ENCODE results near the gene USP49.
A peak's percentile ranks its signal among the peaks of the same experiment; 100 is the strongest.

The USP49 gene

DNA sequence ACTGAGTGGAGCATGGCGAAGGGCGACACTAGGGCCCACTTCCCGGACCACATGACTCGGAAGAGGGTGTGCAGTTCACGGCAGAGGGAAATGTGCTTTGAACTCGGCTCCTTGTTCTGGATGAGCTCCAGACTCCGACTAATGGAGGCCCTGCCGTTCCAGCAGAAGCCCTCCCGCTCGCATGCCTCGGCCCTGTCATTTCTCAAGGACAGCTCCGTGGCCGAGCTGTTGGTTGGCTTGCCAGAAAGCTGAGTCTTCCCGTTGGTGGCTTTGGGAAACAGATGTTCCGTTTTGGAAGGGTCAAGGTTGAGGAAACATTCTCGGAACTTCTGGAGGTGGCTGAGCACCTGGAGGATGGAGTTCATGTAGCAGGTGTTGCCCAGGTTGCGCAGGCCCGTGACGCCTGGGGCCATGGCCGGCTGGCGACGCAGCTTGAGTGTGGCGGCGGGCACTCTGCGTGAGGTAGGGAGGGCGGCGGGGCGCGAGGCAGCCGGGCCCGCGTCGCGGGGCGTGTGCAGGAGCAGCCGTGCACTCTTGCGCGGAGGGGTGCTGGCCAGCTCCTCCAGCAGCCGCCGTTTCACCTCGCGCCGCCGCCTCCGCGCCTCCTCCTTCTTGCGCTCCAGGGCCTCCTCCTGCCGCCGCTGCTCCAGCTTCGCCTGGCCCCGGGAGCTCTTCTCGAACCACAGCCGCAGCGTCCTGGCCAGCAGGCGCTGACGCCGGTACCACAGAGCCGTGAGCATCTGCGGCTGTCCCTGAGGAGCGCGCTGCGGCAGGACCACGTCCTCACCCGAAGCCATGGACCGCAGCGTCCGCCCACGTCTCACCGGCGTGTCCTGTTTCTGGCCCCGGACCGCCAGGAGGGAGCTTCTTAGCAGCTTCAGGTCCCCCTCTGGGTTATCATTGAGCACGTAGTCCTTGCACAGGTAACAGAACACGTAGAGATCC, 89.1 kb downstream of the USP49 start:
- DNase-seq = no peak

DNA sequence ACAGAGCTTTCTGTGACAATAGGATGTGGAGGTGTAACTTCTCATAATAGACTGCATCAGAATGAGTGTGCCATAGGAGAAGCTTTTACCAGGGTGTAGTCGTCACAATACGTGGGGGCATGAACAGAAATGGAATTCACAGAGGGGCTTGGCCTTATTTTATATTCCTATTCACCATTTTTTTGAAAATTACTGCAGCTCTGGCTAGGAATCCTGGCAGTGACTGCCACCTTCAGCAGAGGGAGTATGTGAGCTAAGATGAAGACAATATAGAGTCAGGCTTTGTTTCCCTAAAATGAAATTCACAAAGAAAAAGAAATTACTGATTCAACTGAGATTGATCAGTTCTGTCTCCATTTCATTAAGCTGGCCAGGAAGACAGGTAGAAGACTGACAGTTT, 93.8 kb downstream of the USP49 start:
- DNase-seq = no peak

DNA sequence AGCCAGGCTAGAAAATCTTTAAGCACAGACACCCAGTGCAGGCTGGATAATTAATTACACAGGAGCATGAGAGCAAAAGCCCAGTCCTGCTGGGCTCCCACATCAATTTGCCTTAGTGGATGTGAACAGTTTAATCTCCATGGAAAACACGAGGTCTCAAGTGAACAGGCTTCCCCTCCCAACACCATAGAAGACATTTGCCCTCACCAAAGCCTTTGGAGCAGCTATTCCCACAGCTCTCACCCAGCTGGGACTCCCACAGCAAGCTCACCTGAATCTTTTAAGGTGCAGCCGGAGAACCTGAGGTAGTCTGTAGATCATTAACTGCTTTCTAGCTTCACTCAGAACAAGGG, 95.6 kb downstream of the USP49 start:
- DNase-seq = no peak

DNA sequence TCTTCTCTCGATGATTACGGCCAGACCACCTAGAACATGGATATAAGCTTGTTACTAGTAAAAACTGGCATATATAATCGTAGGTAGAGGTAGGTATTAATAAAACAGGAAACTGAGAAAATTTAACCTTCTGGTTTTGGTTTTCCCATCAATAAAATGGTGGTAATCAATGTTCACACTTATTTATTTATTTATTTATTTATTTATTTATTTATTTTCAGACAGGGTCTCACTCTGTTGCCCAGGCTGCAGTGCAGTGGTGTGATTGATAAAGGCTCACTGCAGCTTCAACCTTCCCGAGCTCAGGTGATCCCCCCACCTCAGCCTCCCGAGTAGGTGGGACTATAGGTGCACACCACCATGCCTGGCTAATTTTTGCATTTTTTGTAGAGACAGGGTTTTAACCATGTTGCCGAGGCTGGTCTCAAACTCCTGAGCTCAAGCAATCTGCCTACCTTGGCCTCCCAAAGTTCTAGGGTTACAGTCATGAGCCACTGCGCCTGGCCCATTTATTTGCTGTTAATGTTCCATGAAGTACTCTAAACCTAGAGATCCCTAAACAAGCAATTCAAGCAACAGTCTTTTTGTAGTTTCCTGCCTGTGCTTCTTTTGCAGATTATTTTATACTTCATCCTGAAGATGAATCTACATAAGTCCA, 96.1 kb downstream of the USP49 start:
- no peak for DNase-seq

DNA sequence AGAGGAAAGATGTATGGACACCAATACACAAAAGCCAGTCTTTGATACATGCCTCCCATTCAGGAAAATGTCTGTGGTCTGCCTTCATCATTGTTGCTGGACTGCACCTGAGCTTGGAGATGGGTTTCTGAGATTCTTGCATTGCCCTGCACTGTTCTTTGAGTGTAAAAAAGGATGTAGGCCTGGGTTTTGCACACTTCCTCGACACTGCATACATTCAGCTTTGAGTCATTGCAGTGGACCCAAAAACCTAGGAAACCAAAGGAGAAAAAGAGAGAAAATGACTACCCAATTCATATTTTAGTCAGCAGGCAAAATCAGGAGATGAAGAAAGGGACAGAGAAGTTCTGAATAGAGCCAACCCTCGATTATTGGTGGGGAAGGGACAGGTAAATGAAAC, 98.7 kb downstream of the USP49 start:
- no peak for DNase-seq

DNA sequence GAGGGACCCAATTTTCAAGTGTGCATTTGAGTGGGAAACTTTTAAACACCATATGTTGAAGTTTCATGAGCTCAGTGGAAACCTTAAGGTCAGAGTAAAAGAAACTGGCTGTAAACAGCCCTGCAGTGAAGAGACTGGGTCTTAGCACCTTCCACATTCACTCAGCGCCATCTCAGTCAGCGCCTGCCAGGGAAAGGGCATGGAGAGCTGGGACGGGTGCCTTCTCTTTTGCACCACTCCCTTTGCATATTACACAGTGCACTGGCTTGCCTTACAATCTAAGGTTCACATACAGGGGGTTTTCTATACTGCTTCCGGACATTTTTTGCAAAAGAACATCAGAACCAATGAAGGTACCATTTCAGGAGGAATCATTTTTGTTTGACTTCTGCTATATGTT, 103.2 kb downstream of the USP49 start:
- DNase-seq = no peak

DNA sequence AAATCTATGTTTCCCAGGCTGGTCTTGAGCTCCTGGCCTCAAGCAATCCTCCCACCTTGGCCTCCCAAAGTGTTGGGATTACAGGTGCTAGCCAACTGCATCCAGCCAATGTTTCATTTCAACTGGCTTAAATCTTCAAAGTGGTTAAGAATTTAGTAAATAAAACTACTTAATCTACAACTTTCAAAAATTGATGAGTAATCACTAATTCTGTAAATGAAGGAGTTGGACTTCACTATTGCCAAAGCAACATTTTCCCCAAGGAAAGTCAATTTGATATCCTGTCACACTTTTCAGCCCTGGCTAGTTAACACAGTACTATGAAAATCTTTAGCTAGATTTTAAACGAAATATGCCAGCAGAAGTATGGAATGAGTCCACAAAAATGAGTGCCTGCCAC, 103.9 kb downstream of the USP49 start:
- no peak for DNase-seq

DNA sequence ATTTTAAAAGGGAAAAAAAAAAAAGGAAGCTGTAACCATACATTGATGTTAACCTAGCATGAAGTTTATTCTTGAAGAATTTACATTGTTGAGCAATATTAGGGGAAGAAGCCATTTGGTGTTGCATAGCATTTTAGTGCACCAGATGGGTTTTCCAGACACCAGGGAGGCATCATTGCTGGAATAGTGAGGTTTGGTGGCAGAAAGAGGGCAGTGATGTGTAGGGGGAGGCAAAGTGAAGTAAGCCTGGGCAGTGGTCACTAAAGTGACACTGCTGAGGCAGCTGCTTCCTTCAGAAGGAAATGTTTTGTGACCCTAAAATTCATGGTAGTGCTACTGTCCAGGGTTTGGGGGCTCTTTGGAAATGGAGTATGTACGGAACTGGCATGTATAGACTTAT, 105.1 kb downstream of the USP49 start:
- no peak for DNase-seq

DNA sequence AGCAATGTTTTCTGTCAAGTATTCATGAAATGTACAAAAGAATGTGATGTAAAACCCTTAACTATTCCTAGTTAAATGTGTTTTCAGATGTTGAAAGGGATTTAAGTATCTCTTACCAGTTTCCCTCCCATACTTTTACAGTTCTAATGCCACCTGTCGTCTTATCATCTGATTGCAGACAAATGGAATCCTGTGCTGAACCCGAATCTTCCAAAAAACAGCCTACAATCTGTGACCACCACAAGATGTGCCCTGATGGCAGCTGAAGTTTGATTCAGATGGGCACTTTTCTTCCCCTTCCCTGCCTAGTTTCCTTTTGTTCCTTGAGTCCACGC, 105.8 kb downstream of the USP49 start:
- no peak for DNase-seq

DNA sequence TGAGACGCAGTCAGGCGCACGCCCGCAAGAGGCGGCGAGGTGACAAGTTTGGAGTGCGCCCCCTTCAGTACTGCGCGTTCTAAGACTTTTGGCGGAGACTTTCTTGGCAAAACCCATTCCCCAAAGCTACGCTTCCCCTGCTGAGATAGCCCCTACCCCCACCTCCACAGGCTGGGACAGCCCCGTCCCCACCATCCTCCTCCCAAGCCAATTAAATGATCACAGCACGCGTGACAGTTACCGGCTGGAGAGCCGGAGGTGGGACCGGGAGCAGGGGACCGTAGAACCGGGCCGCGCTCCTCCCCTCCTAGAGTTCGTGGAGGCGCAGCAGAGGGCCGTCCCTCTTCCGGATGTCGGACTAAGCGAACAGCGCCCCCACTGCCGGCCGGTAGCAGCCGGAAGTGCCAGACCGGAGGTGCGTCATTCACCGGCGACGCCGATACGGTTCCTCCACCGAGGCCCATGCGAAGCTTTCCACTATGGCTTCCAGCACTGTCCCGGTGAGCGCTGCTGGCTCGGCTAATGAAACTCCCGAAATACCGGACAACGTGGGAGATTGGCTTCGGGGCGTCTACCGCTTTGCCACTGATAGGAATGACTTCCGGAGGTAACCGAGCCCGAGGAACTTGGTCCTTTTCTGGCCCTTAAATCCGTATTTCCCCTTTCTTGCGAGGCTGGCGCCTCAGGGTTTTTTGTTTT, 107.8 kb downstream of the USP49 start, which contains the start of gene TOMM6:
Gene TOMM6, plus strand, starts transcription at position 476 of the 699 bp plus-strand sequence. Its CDS starts 4 bp downstream, at position 480.
- DNase-seq = peak; percentile 92

DNA sequence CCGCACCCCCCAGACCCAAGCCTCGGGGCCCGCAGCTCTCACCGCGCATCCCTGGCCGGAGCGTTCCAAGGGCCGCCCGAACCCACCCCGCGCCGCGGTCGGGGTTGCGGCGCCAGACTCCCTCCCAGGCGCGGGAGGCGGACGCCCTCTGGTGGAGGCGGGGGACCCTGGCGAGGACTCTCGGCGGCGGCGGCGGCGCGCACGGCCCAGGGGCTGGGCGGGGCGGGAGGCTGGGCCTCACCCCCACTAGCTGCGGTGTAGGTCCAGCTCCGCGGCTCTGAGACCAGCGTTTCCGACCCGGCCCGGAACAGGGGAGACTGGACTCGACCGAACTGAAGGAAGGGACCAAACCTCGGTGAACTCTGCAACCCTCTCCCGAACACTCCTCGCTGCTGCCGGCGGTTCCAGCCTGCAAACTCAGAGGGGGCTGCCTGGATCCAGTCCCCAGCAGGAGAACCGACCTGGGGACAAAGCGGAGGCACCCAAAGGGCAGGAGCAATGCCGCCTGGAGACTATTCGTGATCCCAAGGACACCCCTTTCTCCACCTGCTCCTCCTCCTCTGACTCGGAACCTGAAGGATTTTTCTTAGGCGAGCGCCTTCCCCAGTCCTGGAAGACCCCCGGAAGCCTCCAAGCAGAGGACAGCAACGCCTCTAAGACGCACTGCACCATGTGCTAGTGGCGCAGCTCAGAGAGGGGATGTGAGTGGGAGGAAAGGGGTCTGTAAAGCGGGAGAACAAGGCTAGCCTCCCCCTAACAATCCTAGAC, 108.5 kb downstream of the USP49 start:
- peak; percentile 83 for DNase-seq

DNA sequence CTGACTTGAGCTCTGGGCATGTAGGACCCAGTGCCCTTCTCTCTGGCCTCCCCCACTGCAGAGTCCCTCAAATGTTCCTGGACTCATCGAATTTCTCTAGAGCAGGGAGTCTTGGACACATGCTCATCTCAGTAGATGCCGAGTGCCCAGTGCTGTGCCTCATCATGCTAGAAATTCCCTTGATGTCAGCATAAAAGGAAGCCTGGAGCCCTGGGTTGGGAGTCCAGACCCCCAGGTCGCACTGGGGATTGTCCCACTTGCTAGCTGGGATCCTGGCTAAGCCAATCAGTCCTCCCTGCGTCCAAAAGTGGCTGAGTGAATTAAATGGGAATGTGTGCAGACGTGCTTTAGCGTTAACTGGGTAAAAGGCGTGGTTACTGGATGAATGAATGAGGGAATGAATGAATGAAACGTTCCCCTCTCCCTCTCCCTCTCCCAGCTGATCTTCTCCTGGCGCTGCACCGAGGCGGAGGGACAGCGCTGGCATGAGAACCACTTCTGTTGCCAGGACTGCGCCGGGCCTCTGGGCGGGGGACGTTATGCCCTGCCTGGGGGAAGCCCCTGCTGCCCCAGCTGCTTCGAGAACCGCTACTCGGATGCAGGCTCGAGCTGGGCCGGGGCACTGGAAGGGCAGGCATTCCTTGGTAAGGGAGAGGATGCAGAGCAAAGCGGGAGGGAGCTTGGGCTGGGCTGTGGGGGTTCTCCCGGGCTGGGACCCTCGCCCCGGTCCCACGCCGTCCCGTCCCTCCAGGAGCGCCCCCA, 109.3 kb downstream of the USP49 start:
- no peak for DNase-seq

DNA sequence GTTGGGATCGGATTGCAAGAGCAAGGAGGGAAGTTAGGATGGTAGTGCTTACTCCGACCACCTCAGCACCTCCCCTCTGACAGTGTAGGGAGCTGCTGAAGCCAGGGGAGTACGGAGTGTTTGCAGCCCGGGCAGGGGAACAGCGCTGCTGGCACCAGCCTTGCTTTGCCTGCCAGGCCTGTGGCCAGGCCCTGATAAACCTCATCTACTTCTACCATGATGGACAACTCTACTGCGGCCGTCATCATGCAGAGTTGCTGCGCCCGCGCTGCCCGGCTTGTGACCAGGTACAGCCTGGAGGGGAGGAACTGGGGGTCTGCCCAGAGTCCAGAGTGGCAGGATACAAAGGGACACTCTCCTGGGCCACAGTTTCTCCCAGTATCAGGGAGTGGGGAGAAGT, 109.9 kb downstream of the USP49 start:
- DNase-seq = no peak

DNA sequence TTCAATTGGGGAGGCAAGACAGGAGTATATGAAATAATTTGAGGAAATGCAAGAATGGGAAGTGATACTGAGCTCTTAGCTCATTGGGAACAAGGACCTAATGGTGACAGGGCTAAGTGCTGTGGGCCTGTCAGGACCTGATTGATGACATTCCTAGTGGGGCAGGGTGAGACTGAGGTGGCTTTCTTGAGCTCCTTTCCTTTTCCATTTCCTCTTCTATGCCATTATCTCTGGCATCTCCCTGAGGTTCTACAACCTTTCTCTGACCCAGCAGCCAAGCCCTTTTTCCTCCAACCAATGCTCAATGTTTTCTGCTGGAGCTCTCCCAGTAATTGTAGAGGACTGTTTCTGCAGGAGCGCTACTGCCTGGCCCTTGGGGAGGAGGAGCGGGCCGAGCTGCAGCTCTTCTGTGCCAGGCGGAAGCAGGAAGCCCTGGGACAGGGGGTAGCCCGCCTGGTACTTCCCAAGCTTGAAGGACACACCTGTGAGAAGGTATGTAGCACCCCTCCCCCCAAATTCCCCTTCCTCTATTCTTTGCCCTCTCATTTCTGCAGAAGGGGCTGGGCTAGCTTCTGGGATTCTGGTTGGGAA, 110.5 kb downstream of the USP49 start:
- DNase-seq = no peak

DNA sequence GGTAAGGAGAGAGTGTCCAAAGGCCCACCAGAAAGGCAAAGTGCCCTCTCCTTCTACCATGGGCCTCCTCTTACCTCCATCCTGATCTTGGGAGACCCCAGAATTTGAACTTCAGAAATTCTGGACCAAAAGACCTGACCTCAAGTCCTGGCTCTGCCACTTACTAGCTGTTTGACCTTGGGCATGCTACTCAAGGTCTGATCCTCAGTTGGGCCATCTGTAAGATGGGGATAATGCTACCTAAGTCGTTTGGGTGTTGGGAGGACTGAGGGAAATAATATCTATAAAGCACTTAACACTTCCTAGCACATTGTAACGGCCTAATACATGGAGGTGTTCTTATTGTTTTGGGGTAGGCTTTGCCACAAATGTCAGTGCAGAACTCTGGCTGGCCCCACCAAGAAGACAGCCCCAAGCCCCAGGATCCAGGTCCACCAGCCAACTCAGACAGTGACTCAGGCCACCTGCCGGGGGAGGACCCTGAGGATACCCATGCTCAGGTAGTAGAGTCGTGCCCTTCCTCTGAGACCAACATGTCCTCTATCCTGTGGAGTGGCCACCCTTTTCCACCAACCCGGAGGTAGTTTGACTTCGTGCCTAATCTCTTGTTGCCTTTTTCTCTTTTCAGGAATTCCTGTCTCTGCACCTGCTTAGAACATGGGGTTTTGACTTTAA, 111.9 kb downstream of the USP49 start:
- DNase-seq = no peak

DNA sequence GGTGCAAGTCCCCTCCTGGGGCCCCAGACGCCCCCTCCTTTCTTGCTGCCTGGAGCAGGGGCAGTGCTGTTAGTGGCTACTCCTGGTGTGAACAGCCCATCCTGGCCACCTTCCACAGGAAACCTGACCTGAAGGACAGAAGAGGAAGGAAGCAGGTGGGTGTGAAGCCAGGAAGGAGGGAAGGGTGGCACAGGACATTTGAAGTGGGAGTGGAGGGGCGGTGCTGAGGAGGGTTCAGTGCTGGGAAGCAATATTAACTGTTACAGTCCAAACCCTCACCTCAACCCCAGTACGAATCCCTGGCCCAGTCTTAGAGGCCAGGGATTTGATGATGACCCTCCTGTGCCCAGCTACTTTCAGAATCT, 113.8 kb downstream of the USP49 start:
- DNase-seq = no peak

DNA sequence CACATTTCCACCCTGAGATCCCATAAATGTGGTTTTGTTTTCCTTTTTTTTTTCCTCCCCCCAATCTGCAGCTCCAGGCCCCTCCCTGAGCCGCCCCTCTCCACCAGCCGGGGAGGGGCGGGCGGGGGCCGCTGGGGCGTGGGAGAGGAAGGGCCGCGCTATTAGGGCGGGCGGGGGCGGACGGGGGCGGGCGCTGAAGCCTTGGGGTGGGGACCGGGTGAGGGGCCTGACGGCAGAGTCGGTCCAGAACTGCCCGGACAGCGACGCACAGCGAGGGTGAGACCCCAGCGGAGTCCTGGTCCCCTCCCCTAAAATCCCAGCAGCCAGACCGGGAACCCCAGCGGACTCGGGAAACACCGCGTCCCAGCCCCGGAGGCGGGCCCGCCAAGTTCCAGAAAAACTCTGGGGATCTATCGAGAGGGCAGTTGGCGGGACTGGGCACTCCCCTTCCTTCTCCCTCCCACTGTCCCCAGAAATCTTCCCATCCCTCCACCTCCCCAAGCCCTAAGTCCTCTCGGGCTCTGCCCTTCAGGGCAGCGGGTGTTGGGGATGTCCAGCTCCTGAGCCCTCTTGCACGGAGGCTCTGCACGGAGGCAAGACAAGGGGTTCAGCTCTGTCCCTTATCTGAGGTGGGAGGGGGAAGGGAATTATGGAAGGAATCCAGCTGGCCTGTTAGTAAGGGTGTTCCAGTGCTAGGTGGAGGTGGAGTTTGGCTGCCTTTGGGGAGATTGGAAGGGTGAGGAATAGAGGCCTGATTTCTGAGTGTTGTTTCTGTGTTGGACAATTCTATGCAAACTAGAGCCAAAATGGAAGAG, 114.4 kb downstream of the USP49 start, which contains the start of gene PRICKLE4:
Gene PRICKLE4, plus strand, starts transcription at position 232 of the 815 bp plus-strand sequence. CDS start 2,692 bp downstream, outside the sequence.
- DNase-seq = no peak

DNA sequence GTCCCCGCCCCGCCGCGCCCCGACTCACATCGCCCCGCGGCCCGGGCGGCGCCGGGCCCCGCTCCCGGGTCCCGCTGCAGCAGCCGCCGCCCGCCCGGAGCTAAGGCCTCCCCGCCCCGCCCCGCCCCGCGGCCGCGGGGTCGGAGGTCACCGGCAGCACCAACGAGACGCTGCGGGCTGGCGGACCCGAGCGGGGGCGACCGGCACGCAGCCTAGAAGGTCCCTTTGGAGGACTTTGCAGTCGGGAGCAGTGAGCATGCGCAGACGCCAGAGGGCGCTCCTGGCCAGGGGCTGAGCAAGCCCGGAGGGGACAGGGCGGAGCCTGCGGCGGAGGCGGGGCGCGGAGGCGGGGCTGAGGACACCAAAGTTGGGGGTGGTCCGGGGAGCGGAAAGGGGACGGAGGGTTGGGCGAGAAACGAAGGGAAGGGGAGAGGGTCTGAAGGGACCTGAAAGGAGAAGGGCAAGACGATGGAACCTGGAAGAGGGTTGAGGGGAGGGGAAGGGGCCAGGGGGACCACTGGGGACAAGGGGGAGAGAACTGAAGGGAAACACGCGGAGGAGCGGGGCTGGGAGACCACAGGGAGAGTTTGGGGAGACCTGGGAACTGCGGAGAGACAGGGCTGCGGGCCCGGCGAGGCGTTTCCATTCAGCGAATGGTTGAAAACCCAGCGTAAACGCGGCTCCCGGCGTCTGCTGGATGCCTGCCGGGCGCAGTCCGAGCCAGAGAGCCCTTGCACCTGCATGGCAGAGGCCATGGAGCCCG, 115.2 kb downstream of the USP49 start, which contains the start of gene FRS3:
Gene FRS3, minus strand, starts transcription at position 113 of the 763 bp plus-strand sequence. CDS start 2,913 bp downstream, outside the sequence.
- peak; percentile 97 for DNase-seq

DNA sequence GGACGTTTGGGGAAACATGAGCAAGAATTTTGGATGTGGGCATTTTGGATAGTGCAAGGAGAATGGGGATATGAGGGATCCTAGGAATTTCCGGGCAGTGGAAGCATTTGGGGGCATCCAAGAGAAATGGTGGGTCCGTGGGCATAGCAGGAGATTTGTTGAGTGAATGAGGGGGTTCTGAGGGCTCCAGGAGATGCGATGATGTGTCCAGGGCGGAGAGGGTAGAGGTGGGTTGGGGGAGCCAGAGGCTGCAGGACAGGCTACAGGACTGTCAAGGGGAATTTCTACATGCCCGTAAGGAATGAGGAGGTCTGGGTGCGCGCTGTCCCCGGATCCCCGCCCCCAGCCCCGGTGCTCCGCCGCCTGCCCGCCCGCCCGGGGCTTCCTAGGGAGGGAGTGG, 115.8 kb downstream of the USP49 start:
- no peak for DNase-seq

All from activated effector memory CD4-positive, alpha-beta T cell treated with Interleukin-2 at 50 U/mL for 16 hours (primary cell).